ENCODE measurements around the gene TRMU.

GRCh38 chr22:46361826-46362202 lies 26.3 kb downstream of the TRMU start:
- TF ChIP-seq, protein P1, sequence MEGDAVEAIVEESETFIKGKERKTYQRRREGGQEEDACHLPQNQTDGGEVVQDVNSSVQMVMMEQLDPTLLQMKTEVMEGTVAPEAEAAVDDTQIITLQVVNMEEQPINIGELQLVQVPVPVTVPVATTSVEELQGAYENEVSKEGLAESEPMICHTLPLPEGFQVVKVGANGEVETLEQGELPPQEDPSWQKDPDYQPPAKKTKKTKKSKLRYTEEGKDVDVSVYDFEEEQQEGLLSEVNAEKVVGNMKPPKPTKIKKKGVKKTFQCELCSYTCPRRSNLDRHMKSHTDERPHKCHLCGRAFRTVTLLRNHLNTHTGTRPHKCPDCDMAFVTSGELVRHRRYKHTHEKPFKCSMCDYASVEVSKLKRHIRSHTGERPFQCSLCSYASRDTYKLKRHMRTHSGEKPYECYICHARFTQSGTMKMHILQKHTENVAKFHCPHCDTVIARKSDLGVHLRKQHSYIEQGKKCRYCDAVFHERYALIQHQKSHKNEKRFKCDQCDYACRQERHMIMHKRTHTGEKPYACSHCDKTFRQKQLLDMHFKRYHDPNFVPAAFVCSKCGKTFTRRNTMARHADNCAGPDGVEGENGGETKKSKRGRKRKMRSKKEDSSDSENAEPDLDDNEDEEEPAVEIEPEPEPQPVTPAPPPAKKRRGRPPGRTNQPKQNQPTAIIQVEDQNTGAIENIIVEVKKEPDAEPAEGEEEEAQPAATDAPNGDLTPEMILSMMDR (IDR thresholded peaks at IDR 0.05 in 4 of 5, conservative IDR thresholded peaks at IDR 0.05 in 1 of 5), result no peak
- no peak for TF ChIP-seq POLR2A (IDR thresholded peaks at IDR 0.05)

Data from gastrocnemius medialis (tissue), 4 donors.